Spleen (tissue), 11 donors: Measurements from ENCODE around the gene GRIN2C. TPM values are rescaled to one million over a fixed set of nuclear protein-coding genes. Genes with fewer than 3 reads are reported as not detected.

Source experiments
- DNase-seq: peaks from one replicate; pipeline ENCODE4 v3.0.0-alpha.2; 2020
- H3K27ac ChIP-seq, 8 donors: fragments of 200-600 bp; sonication (generic) in 7 of 8; 1 replicate in 4 of 8; 2 replicates in 4 of 8; pipeline versions ENCODE4 v1.5.0 to v1.8.0; 2016 to 2021; ENCODE audit warnings: inconsistent platforms in 4 of 8, mild to moderate bottlenecking in 4 of 8, moderate library complexity in 1 of 8
- H3K27me3 ChIP-seq, 7 donors: fragments of 200-600 bp; sonication (generic) in 6 of 7; replicated peaks in 1 of 7; 1 replicate in 4 of 7; 2 replicates in 3 of 7; pipeline versions ENCODE4 v1.5.0 to v1.8.0; 2016 to 2021; ENCODE audit warnings: inconsistent platforms in 3 of 7, mild to moderate bottlenecking in 1 of 7
- H3K36me3 ChIP-seq, 6 donors: fragments of 200-600 bp; sonication (generic) in 5 of 6; 1 replicate in 4 of 6; 2 replicates in 2 of 6; pipeline versions ENCODE4 v1.5.0 to v1.8.0; 2016 to 2021; ENCODE audit warnings: inconsistent platforms in 2 of 6
- H3K4me1 ChIP-seq, 6 donors: fragments of 200-600 bp; sonication (generic) in 5 of 6; 1 replicate in 3 of 6; 2 replicates in 3 of 6; pipeline versions ENCODE4 v1.5.0 to v1.8.0; 2016 to 2021; ENCODE audit warnings: inconsistent platforms in 3 of 6
- H3K4me3 ChIP-seq, 8 donors: fragments of 200-600 bp; sonication (generic) in 7 of 8; 1 replicate in 4 of 8; 2 replicates in 4 of 8; pipeline versions ENCODE4 v1.5.0 to v1.8.0; 2016 to 2021; ENCODE audit warnings: inconsistent platforms in 4 of 8, mild to moderate bottlenecking in 4 of 8, moderate library complexity in 2 of 8
- H3K9me3 ChIP-seq, 8 donors: fragments of 200-600 bp; sonication (generic) in 7 of 8; 1 replicate in 4 of 8; 2 replicates in 4 of 8; pipeline versions ENCODE4 v1.5.0 to v1.8.0; 2016 to 2021; ENCODE audit warnings: inconsistent platforms in 4 of 8
- POLR2A ChIP-seq, 3 donors: fragments of 450-650 bp; IDR thresholded peaks; one replicate each; pipeline ENCODE4 v1.5.1; 2017; ENCODE audit warnings: antibody characterized with exemption in 3 of 3, mild to moderate bottlenecking in 1 of 3
- POLR2AphosphoS5 ChIP-seq, 3 donors: sonication (generic); formaldehyde crosslinking; IDR thresholded peaks; one replicate each; pipeline ENCODE4 v1.5.1; 2017; ENCODE audit warnings: antibody characterized with exemption in 3 of 3
- WGBS, 5 donors: extraction: QIAGEN DNeasy Blood & Tissue Kit in 3 of 5; methylation state at CpG; one replicate each; pipeline versions ENCODE4 v1.1.5 to v1.1.7; 2013 to 2018; 5-methylcytosine and 5-hydroxymethylcytosine counted together
- intact Hi-C: fragments of 100-400 bp; cut with DNase I; formaldehyde crosslinking; loops from one replicate; pipeline ENCODE4 v1.15.0; 2023; ENCODE audit warnings: low total_unique reads
- polyA plus RNA-seq, 3 donors: library from polyadenylated mRNA; stranded (reverse); fragments of 200-250 nt; gene quantifications; one replicate each; pipeline ENCODE4 v1.2.1, GENCODE V29; 2013
- total RNA-seq, 7 donors: library from RNA; depleted of rRNA in 3 of 7; stranded (reverse); fragments of >200 nt in 3 of 7; fragmentation: NEBNext Ultra II Directional in 4 of 7; extraction: Animal tissue kit (Norgen Biotek cat#: 25700) in 4 of 7; gene quantifications; one replicate each; pipeline versions ENCODE4 v1.1.0 to v1.2.1, GENCODE V29; 2016 to 2021
- TF ChIP-seq, protein P1 (sequence below), 11 experiments: fragments of 200-600 bp in 7 of 11; fragments of 450-650 bp in 4 of 11; sonication (generic) in 4 of 11; IDR thresholded peaks in 8 of 11; conservative IDR thresholded peaks in 3 of 11; 1 replicate in 7 of 11; 2 replicates in 4 of 11; pipeline versions ENCODE4 v1.4.0 to v1.8.0; 2016 to 2021; ENCODE audit warnings: antibody characterized with exemption in 11 of 11, inconsistent platforms in 4 of 11, mild to moderate bottlenecking in 1 of 11
- donor health status: healthy with polysubstance abuse.
- donor health status: DM: no; HTN: no; CAD: no; lungs with moderate emphysema.
- donor health status: DM: no; HTN: no; CAD: no.
- donor health status: Bipolar disorder and iron deficiency.
- donor health status: healthy.
- donor health status: DM: no; HTN: no; CAD: no.
- donor health status: DM: yes; HTN: yes; CAD: no.

The GRIN2C gene
- total and polyA plus RNA-seq, 10 donors, result 0.02 to 1.5 (median 0.20) TPM; not detected in 4

DNA sequence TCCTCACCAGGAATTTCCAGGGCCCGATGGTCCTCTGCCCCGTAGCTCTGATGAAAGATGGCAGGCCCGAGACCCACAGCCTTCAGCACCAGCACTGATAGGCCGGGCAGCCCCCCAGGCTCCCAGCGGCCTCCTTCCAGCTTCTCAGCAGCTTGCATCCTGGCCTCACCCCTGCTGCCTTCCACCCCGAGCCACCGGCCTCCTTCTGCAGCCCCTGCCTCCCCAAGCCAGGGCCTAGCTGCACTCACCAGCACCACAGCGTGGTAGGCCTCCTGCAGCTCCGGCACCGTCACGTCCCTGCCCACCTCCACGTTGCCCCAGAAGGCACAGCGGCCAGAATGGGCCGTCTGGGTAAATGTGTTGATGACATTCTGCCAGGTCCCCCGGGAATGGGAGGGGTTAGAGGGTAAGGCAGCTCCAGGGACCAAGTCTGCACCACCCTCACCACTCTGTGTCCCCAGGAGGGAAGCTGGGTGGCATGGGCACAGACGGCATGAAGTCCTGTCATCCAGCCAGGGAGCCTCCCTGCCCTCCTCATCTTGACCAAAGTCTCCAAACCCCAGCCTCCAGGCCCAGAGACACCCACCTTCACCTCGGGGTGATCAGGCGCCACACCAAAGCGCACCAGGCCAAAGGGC, 6.6 kb upstream of the GRIN2C start:
- no peak overlapping the region for H3K27ac ChIP-seq
- peaks cover 0 to 32% (median 12%) of the 10 kb centered on the region in 7 donors for H3K27me3 ChIP-seq
- H3K36me3 ChIP-seq, result peaks cover 0 to 46% (median 17%) of the 10 kb centered on the region in 6 donors
- TF ChIP-seq POLR2A (IDR thresholded peaks at IDR 0.05) (no peak), POLR2AphosphoS5 (IDR thresholded peaks at IDR 0.05) (peak in 1 of 3 donors; percentile 9)
- H3K4me1 ChIP-seq, result peaks cover 7 to 90% (median 54%) of the 10 kb centered on the region in 6 donors
- no peak overlapping the region for H3K4me3 ChIP-seq
- DNase-seq, result no peak
- no peaks in the 10 kb centered on the region for H3K9me3 ChIP-seq
- intact Hi-C loops, result loop anchor here (5.0 to 10.0 kb wide), 2 partner anchors 124 to 202 kb away; no protein-coding TSS in a partner anchor
- WGBS, 5 donors, result 81 to 87% (median 84%) methylated on average over 18 to 19 of the region's 19 CpGs

- intact Hi-C loops, result loop anchor here (5.0 to 10.0 kb wide), 2 partner anchors 123 to 201 kb away; no protein-coding TSS in a partner anchor
Observed at GRCh38 chr17:74865504-74866197, 6.0 kb upstream of the GRIN2C start.

DNA sequence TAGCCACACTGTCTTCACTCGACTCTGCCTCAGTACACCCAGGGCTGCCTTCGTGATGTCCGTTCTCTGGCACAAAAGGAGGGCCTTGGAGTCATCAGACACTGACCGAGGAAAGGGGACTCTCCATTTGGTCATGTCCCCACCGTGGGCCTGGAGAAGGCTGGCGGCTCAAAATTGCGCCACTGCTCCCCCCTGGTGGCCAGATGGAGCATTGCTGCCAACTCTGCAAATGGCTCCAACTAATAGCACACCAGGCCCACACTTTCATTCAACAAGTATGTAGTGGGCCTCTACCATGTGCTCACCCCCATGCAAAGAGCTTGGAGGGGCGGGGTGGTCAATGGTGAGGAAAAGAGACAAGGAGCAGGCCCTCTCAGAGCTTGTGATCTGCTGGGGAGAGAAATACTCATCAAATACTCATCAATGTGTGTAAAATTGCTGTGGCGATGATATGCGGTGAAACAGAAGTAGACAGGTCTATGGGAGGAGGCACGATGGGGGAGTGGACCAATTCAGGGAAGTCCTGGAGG, 5.2 kb upstream of the GRIN2C start:
- Histone ChIP-seq H3K27me3 (peaks cover 5 to 46% (median 26%) of the 10 kb centered on the region in 7 donors), H3K4me3 (no peak overlapping the region), H3K27ac (no peak overlapping the region), H3K9me3 (no peaks in the 10 kb centered on the region), H3K4me1 (peaks cover 21 to 90% (median 59%) of the 10 kb centered on the region in 6 donors), H3K36me3 (peaks cover 0 to 46% (median 17%) of the 10 kb centered on the region in 6 donors)
- TF ChIP-seq POLR2AphosphoS5 (IDR thresholded peaks at IDR 0.05), result peak in 1 of 3 donors; percentile 38
- TF ChIP-seq POLR2A (IDR thresholded peaks at IDR 0.05), result no peak
- TF ChIP-seq, protein P1, sequence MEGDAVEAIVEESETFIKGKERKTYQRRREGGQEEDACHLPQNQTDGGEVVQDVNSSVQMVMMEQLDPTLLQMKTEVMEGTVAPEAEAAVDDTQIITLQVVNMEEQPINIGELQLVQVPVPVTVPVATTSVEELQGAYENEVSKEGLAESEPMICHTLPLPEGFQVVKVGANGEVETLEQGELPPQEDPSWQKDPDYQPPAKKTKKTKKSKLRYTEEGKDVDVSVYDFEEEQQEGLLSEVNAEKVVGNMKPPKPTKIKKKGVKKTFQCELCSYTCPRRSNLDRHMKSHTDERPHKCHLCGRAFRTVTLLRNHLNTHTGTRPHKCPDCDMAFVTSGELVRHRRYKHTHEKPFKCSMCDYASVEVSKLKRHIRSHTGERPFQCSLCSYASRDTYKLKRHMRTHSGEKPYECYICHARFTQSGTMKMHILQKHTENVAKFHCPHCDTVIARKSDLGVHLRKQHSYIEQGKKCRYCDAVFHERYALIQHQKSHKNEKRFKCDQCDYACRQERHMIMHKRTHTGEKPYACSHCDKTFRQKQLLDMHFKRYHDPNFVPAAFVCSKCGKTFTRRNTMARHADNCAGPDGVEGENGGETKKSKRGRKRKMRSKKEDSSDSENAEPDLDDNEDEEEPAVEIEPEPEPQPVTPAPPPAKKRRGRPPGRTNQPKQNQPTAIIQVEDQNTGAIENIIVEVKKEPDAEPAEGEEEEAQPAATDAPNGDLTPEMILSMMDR (IDR thresholded peaks at IDR 0.05 in 8 of 11, conservative IDR thresholded peaks at IDR 0.05 in 3 of 11), result peak; percentile 94 to 98 (median 97)
- DNase-seq, result peak; percentile 93
- intact Hi-C loops, result loop anchor here (5.0 to 10.0 kb wide), 3 partner anchors 73 to 200 kb away; no protein-coding TSS in a partner anchor
- 26 to 30% (median 27%) methylated on average over 11 of the region's 11 CpGs for WGBS, 5 donors

More at GRCh38 chr17:74865504-74866197, 6.0 kb upstream of the GRIN2C start:
- Histone ChIP-seq H3K36me3 (peaks cover 0 to 46% (median 17%) of the 10 kb centered on the region in 6 donors), H3K4me1 (peaks cover 13 to 90% (median 55%) of the 10 kb centered on the region in 6 donors), H3K27me3 (peaks cover 5 to 39% (median 19%) of the 10 kb centered on the region in 7 donors), H3K9me3 (no peaks in the 10 kb centered on the region), H3K4me3 (no peak overlapping the region), H3K27ac (no peak overlapping the region)
- DNase-seq, result peak; percentile 69
- 70 to 87% (median 80%) methylated on average over 13 to 19 of the region's 19 CpGs for WGBS, 5 donors
- no peak for TF ChIP-seq POLR2AphosphoS5 (IDR thresholded peaks at IDR 0.05)
- no peak for TF ChIP-seq POLR2A (IDR thresholded peaks at IDR 0.05)
- TF ChIP-seq, protein P1 (IDR thresholded peaks at IDR 0.05 in 8 of 11, conservative IDR thresholded peaks at IDR 0.05 in 3 of 11), result no peak

- 84 to 95% (median 91%) methylated on average over 13 to 15 of the region's 15 CpGs for WGBS, 5 donors
- Histone ChIP-seq H3K27ac (no peak overlapping the region), H3K36me3 (peaks cover 0 to 46% (median 17%) of the 10 kb centered on the region in 6 donors), H3K4me3 (no peak overlapping the region), H3K27me3 (peaks cover 5 to 52% (median 31%) of the 10 kb centered on the region in 7 donors), H3K9me3 (no peaks in the 10 kb centered on the region), H3K4me1 (peaks cover 21 to 90% (median 57%) of the 10 kb centered on the region in 6 donors)
- no peak for DNase-seq
- TF ChIP-seq POLR2A (IDR thresholded peaks at IDR 0.05) (no peak), POLR2AphosphoS5 (IDR thresholded peaks at IDR 0.05) (no peak)
- TF ChIP-seq, protein P1 (IDR thresholded peaks at IDR 0.05 in 8 of 11, conservative IDR thresholded peaks at IDR 0.05 in 3 of 11), result no peak
- intact Hi-C loops, result loop anchor here (5.0 to 10.0 kb wide), 2 partner anchors 72 to 200 kb away; no protein-coding TSS in a partner anchor
Observed at GRCh38 chr17:74864297-74864865, 4.7 kb upstream of the GRIN2C start.
